ENCODE results near the gene SLC19A1.

DNA sequence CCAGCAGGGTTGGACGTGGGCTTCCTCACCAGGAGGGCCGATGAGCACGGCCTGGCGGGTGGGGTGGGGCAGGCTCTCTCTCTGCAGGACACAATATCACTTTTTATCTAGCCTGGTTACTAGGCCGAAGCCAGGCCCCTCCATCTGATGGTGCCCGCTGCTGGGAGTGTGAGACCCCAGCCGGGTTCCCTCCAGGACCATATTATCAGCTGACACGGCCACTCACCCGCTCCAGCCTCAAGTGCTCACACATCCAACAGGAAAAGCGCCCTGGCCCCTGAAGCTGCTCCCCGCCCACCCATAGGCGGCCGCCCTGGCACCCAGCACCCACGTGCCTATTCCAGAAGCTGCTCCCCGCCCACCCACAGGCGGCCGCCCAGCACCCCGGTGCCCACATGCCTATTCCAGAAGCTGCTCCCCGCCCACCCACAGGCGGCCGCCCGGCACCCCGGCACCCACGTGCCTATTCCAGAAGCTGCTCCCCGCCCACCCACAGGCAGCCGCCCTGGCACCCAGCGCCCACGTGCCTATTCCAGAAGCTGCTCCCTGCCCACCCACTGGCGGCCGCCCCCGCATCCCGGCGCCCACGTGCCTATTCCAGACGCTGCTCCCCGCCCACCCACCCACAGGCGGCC, 5.0 kb downstream of the SLC19A1 start:
- TF ChIP-seq, protein P1, sequence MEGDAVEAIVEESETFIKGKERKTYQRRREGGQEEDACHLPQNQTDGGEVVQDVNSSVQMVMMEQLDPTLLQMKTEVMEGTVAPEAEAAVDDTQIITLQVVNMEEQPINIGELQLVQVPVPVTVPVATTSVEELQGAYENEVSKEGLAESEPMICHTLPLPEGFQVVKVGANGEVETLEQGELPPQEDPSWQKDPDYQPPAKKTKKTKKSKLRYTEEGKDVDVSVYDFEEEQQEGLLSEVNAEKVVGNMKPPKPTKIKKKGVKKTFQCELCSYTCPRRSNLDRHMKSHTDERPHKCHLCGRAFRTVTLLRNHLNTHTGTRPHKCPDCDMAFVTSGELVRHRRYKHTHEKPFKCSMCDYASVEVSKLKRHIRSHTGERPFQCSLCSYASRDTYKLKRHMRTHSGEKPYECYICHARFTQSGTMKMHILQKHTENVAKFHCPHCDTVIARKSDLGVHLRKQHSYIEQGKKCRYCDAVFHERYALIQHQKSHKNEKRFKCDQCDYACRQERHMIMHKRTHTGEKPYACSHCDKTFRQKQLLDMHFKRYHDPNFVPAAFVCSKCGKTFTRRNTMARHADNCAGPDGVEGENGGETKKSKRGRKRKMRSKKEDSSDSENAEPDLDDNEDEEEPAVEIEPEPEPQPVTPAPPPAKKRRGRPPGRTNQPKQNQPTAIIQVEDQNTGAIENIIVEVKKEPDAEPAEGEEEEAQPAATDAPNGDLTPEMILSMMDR (conservative IDR thresholded peaks at IDR 0.05): no peak
- TF ChIP-seq EZH2 (IDR thresholded peaks at IDR 0.05; ENCODE audit: low read depth): no peak

All from PC-9 (cell line).